CD4-positive, alpha-beta T cell (primary cell): ENCODE measurements around the gene RANBP3. TPM values are rescaled to one million over a fixed set of nuclear protein-coding genes. Genes with fewer than 3 reads are reported as not detected.
"Not testable (repeated sequence)": the region's sequence is repeated elsewhere in the genome, so short reads cannot be mapped to it uniquely, and the experiment has no call there.

ENCODE experiments used
- ATAC-seq: fragments of 200-7000 bp; cut with Tn5 transposase; one replicate; pipeline ENCODE4 v1.10.0; 2022; ENCODE audit warnings: mild to moderate bottlenecking; ENCODE audit not compliant: poor library complexity
- CTCF ChIA-PET: fragments of 350-600 bp; sonication (Branson Sonifier 250); formaldehyde crosslinking; loops from one replicate; lab custom pipeline; 2021; ENCODE audit warnings: antibody characterized with exemption, inconsistent platforms; lab: Charles Lee
- POLR2A ChIA-PET: fragments of 350-600 bp; sonication (Branson Sonifier 250); formaldehyde crosslinking; loops from one replicate; lab custom pipeline; 2021; ENCODE audit warnings: antibody characterized with exemption, inconsistent platforms; lab: Charles Lee
- DNase-seq, 14 experiments: peaks; one replicate each; pipeline ENCODE4 v3.0.0-alpha.2; 2013 to 2020; ENCODE audit warnings: mixed read lengths in 2 of 14
- H3K27ac ChIP-seq, 2 donors: one replicate each; pipeline versions ENCODE4 v1.5.1 to v1.7.0; 2013; ENCODE audit warnings: low read length in 2 of 2, low read depth in 1 of 2, mild to moderate bottlenecking in 1 of 2
- H3K27me3 ChIP-seq, 2 experiments: 1 replicate in 1 of 2; 2 replicates in 1 of 2; pipeline versions ENCODE4 v1.6.1 to v1.7.0; 2013; ENCODE audit warnings: low read length in 2 of 2, control low read depth in 1 of 2, mild to moderate bottlenecking in 1 of 2, moderate library complexity in 1 of 2; ENCODE audit not compliant: insufficient read depth in 2 of 2, control insufficient read depth in 1 of 2
- H3K36me3 ChIP-seq: one replicate; pipeline ENCODE4 v1.6.1; 2013; ENCODE audit warnings: low read length, control low read depth; ENCODE audit not compliant: insufficient read depth
- H3K4me1 ChIP-seq: one replicate; pipeline ENCODE4 v1.6.1; 2013; ENCODE audit warnings: low read length, control low read depth; ENCODE audit not compliant: insufficient read depth
- H3K4me3 ChIP-seq: one replicate; pipeline ENCODE4 v1.5.1; 2013; ENCODE audit warnings: mild to moderate bottlenecking, low read length, moderate library complexity
- H3K9me3 ChIP-seq, 2 experiments: 1 replicate in 1 of 2; 2 replicates in 1 of 2; pipeline versions ENCODE4 v1.6.1 to v1.7.0; 2013; ENCODE audit warnings: low read length in 2 of 2, mild to moderate bottlenecking in 2 of 2, control low read depth in 1 of 2, moderate library complexity in 1 of 2; ENCODE audit not compliant: control insufficient read depth in 1 of 2, insufficient read depth in 1 of 2
- H3K27ac Mint-ChIP-seq: one replicate; pipeline ENCODE4 v1.8.0; 2020; ENCODE audit warnings: mixed read lengths
- H3K27me3 Mint-ChIP-seq: one replicate; pipeline ENCODE4 v1.8.0; 2021; ENCODE audit warnings: mixed read lengths
- H3K36me3 Mint-ChIP-seq: one replicate; pipeline ENCODE4 v1.8.0; 2021; ENCODE audit warnings: low read depth, mixed read lengths
- H3K4me1 Mint-ChIP-seq: one replicate; pipeline ENCODE4 v1.8.0; 2021; ENCODE audit warnings: low read depth, mixed read lengths
- H3K4me3 Mint-ChIP-seq: one replicate; pipeline ENCODE4 v1.8.0; 2020; ENCODE audit warnings: mild to moderate bottlenecking, mixed read lengths
- H3K9me3 Mint-ChIP-seq: one replicate; pipeline ENCODE4 v1.8.0; 2020; ENCODE audit warnings: mixed read lengths
- intact Hi-C, 2 experiments: fragments of 100-400 bp; cut with DNase I in 1 of 2; cut with micrococcal nuclease in 1 of 2; formaldehyde crosslinking; loops; one replicate each; pipeline versions ENCODE4 v1.15.1 to v1.9.0; 2023 to 2025; cut with DNase I, micrococcal nuclease
- total RNA-seq, 174 experiments: library from RNA in 2 of 174; stranded (reverse) in 2 of 174; gene quantifications; one replicate each; pipeline ENCODE4 v1.2.3 and lab custom pipeline; 2021 to 2026
- TF ChIP-seq, protein P1 (sequence below): fragments of 200-600 bp; IDR thresholded peaks from one replicate; pipeline ENCODE4 v1.8.0; 2022; ENCODE audit warnings: antibody characterized with exemption, mild to moderate bottlenecking

The RANBP3 gene
- total RNA-seq, 2 experiments from 2014 or later: 82.7 to 88.7 TPM

DNA sequence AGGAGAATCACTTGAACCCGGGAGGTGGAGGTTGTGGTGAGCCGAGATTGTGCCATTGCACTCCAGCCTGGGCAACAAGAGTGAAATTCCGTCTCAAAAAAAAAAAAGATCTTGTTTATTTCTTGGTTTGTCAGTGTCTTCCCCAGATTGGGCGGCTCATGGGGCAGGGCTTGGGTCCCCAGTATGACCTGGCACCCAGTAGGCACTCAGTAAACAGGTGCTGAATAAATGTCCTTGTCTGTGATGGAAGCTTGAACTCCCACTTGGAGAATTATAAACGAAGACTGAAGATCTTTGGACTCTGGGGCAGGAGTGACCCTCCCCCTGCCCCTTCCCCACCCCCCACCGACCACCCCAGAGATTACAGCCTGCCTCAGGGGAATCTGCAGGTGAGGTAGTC, 97.7 kb downstream of the RANBP3 start:
- H3K27me3 ChIP-seq: peaks cover 20 to 24% of the 10 kb centered on the region in 2 experiments
- Mint-ChIP-seq H3K9me3 (no peaks in the 10 kb centered on the region), H3K36me3 (no peaks in the 10 kb centered on the region), H3K4me3 (no peak overlapping the region), H3K27me3 (peaks cover 11% of the 10 kb centered on the region), H3K4me1 (no peaks in the 10 kb centered on the region), H3K27ac (no peak overlapping the region)
- no peaks in the 10 kb centered on the region for H3K36me3 ChIP-seq
- no peak overlapping the region for H3K27ac ChIP-seq
- ATAC-seq (no peak), DNase-seq (no peak)
- H3K4me1 ChIP-seq: no peaks in the 10 kb centered on the region
- ChIA-PET POLR2A (no interaction called here), CTCF (no interaction called here)
- no peaks in the 10 kb centered on the region for H3K9me3 ChIP-seq
- no peak overlapping the region for H3K4me3 ChIP-seq
- intact Hi-C loops: no loop called here
- TF ChIP-seq, protein P1, sequence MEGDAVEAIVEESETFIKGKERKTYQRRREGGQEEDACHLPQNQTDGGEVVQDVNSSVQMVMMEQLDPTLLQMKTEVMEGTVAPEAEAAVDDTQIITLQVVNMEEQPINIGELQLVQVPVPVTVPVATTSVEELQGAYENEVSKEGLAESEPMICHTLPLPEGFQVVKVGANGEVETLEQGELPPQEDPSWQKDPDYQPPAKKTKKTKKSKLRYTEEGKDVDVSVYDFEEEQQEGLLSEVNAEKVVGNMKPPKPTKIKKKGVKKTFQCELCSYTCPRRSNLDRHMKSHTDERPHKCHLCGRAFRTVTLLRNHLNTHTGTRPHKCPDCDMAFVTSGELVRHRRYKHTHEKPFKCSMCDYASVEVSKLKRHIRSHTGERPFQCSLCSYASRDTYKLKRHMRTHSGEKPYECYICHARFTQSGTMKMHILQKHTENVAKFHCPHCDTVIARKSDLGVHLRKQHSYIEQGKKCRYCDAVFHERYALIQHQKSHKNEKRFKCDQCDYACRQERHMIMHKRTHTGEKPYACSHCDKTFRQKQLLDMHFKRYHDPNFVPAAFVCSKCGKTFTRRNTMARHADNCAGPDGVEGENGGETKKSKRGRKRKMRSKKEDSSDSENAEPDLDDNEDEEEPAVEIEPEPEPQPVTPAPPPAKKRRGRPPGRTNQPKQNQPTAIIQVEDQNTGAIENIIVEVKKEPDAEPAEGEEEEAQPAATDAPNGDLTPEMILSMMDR: no peak

- ChIA-PET POLR2A (no interaction called here), CTCF (no interaction called here)
- no peak overlapping the region for H3K4me3 Mint-ChIP-seq
- no peak overlapping the region for H3K27ac ChIP-seq
- TF ChIP-seq, protein P1: no peak
- no peaks in the 10 kb centered on the region for H3K36me3 ChIP-seq
- DNase-seq: no peak
- no peaks in the 10 kb centered on the region for H3K9me3 ChIP-seq
- H3K4me1 ChIP-seq: no peaks in the 10 kb centered on the region
- no peak for ATAC-seq
- H3K36me3 Mint-ChIP-seq: no peaks in the 10 kb centered on the region
- no peak overlapping the region for H3K4me3 ChIP-seq
- H3K27me3 ChIP-seq: peaks cover 20 to 24% of the 10 kb centered on the region in 2 experiments
- intact Hi-C loops: no loop called here
- H3K27ac Mint-ChIP-seq: no peak overlapping the region
- H3K27me3 Mint-ChIP-seq: peaks cover 5% of the 10 kb centered on the region
- no peaks in the 10 kb centered on the region for H3K9me3 Mint-ChIP-seq
- H3K4me1 Mint-ChIP-seq: no peaks in the 10 kb centered on the region
Observed at GRCh38 chr19:5877882-5878281, 100.1 kb downstream of the RANBP3 start.

DNA sequence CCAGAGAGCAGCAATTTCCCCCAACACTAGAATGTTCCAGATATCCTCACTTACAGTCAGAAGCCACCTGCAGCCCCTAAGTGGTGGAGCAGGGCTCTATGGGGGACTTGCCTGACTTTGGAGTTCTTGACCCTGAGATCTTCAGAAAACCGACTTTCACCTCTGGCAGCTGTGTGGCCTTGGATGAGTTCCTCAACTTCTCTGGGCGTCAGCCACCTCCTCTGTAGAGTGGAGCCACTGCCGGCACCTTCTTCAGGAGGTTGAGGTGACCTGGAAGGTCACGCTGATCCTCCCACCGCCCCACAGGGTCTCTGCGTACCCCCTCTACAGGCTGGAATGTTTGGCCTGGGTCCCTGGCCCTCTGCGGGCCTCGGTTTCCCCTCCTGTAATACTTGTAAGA, 100.5 kb downstream of the RANBP3 start:
- peaks cover 20 to 24% of the 10 kb centered on the region in 2 experiments for H3K27me3 ChIP-seq
- no peaks in the 10 kb centered on the region for H3K4me1 ChIP-seq
- H3K9me3 ChIP-seq: no peaks in the 10 kb centered on the region
- Mint-ChIP-seq H3K27me3 (peaks cover 2% of the 10 kb centered on the region), H3K27ac (no peak overlapping the region), H3K9me3 (no peaks in the 10 kb centered on the region), H3K4me3 (no peak overlapping the region), H3K4me1 (no peaks in the 10 kb centered on the region), H3K36me3 (no peaks in the 10 kb centered on the region)
- no peaks in the 10 kb centered on the region for H3K36me3 ChIP-seq
- H3K27ac ChIP-seq: no peak overlapping the region
- TF ChIP-seq, protein P1: no peak
- ATAC-seq (no peak), DNase-seq (no peak)
- ChIA-PET CTCF (no interaction called here), POLR2A (no interaction called here)
- H3K4me3 ChIP-seq: no peak overlapping the region
- intact Hi-C loops: no loop called here

DNA sequence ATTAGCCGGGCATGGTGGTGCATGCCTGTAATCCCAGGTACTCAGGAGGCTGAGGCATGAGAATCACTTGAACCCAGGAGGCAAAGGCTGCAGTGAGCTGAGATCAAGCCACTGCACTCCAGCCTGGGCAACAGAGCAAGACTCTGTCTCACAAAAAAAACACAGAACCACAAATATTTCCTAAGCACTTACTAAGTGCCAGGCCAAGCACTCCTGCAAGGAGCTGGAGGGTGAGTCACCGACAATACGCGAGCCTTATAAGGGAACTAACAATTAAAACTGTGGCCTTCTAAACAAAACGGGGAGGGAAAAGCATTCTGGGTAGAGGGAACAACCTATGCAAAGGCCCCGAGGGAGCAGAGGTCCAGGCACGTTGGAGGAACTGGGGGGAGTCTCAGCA, 103.4 kb downstream of the RANBP3 start:
- H3K36me3 Mint-ChIP-seq, H3K27ac ChIP-seq, H3K4me3 ChIP-seq, H3K27me3 Mint-ChIP-seq, H3K4me1 Mint-ChIP-seq, intact Hi-C loops, DNase-seq, CTCF ChIA-PET, H3K9me3 Mint-ChIP-seq, H3K36me3 ChIP-seq, H3K4me1 ChIP-seq, H3K4me3 Mint-ChIP-seq, POLR2A ChIA-PET, ATAC-seq, H3K9me3 ChIP-seq, H3K27ac Mint-ChIP-seq: not testable (repeated sequence)
- H3K27me3 ChIP-seq: peaks cover 11 to 18% of the 10 kb centered on the region in 2 experiments
